ENCODE results near the gene FRS2. TPM values are rescaled to one million over a fixed set of nuclear protein-coding genes. Genes with fewer than 3 reads are reported as not detected.

The FRS2 gene
- total RNA-seq, 1 experiment from 2014 or later = 28.1 TPM

- H3K4me3 Mint-ChIP-seq (ENCODE audit: unreplicated experiment) = no peak overlapping the region
- CTCF ChIA-PET = interaction anchor here (1.4 to 3.9 kb wide), 3 partner anchors 8 to 108 kb away, joined by 3 to 20 read pairs (median 3); partner anchors contain the start of gene FRS2
- no peaks in the 10 kb centered on the region for H3K4me1 Mint-ChIP-seq (ENCODE audit: insufficient read depth, unreplicated experiment)
- H3K27me3 Mint-ChIP-seq (ENCODE audit: insufficient read depth, unreplicated experiment) = no peaks in the 10 kb centered on the region
- TF ChIP-seq CTCF (IDR thresholded peaks at IDR 0.05; ENCODE audit: unreplicated experiment) = no peak
- DNase-seq (ENCODE audit: unreplicated experiment) = no peak
- BruUV-seq (replicated peaks) = no TSS peak
- peaks cover 27% of the 10 kb centered on the region for H3K36me3 Mint-ChIP-seq (ENCODE audit: insufficient read depth, unreplicated experiment)
- intact Hi-C loops (cut with micrococcal nuclease) = no loop called here
- POLR2A ChIA-PET = interaction anchor here (0.7 to 3.7 kb wide), 2 partner anchors 9 to 24 kb away, joined by 4 to 16 read pairs; no protein-coding TSS in a partner anchor
- no peak overlapping the region for H3K27ac Mint-ChIP-seq (ENCODE audit: low read depth, unreplicated experiment)
- H3K9me3 Mint-ChIP-seq (ENCODE audit: unreplicated experiment) = no peaks in the 10 kb centered on the region
These were observed 108.8 kb downstream of the FRS2 start for GRCh38 chr12:69579029-69579428.

- no peaks in the 10 kb centered on the region for H3K4me1 Mint-ChIP-seq (ENCODE audit: insufficient read depth, unreplicated experiment)
- no peak overlapping the region for H3K4me3 Mint-ChIP-seq (ENCODE audit: unreplicated experiment)
- TF ChIP-seq CTCF (IDR thresholded peaks at IDR 0.05; ENCODE audit: unreplicated experiment) = no peak
- BruUV-seq (replicated peaks) = no TSS peak
- CTCF ChIA-PET = interaction anchor here (0.6 to 3.9 kb wide), 4 partner anchors 9 to 223 kb away, joined by 3 to 20 read pairs (median 4); no protein-coding TSS in a partner anchor
- no peak for DNase-seq (ENCODE audit: unreplicated experiment)
- POLR2A ChIA-PET = interaction anchor here (0.8 to 3.7 kb wide), 2 partner anchors 10 to 201 kb away, joined by 4 to 16 read pairs; no protein-coding TSS in a partner anchor
- peaks cover 17% of the 10 kb centered on the region for H3K36me3 Mint-ChIP-seq (ENCODE audit: insufficient read depth, unreplicated experiment)
- H3K27me3 Mint-ChIP-seq (ENCODE audit: insufficient read depth, unreplicated experiment) = no peaks in the 10 kb centered on the region
- H3K27ac Mint-ChIP-seq (ENCODE audit: low read depth, unreplicated experiment) = no peak overlapping the region
- H3K9me3 Mint-ChIP-seq (ENCODE audit: unreplicated experiment) = no peaks in the 10 kb centered on the region
- intact Hi-C loops (cut with micrococcal nuclease) = no loop called here
These were observed 109.9 kb downstream of the FRS2 start for GRCh38 chr12:69580074-69580473.

GRCh38 chr12:69583203-69583602, 113.0 kb downstream of the FRS2 start:
- TF ChIP-seq CTCF (IDR thresholded peaks at IDR 0.05; ENCODE audit: unreplicated experiment) = no peak
- ChIA-PET POLR2A (interaction anchor here (0.6 kb wide), 2 partner anchors 28 to 223 kb away, joined by 3 read pairs; no protein-coding TSS in a partner anchor), CTCF (interaction anchor here (0.6 to 2.0 kb wide), 3 partner anchors 113 to 569 kb away, joined by 3 to 6 read pairs (median 5); partner anchors contain the start of gene FRS2)
- intact Hi-C loops (cut with micrococcal nuclease) = no loop called here
- BruUV-seq (replicated peaks) = no TSS peak
- peaks cover 38% of the 10 kb centered on the region for H3K36me3 Mint-ChIP-seq (ENCODE audit: insufficient read depth, unreplicated experiment)
- DNase-seq (ENCODE audit: unreplicated experiment) = peak; percentile 16
- no peak overlapping the region for H3K4me3 Mint-ChIP-seq (ENCODE audit: unreplicated experiment)
- H3K4me1 Mint-ChIP-seq (ENCODE audit: insufficient read depth, unreplicated experiment) = no peaks in the 10 kb centered on the region
- H3K9me3 Mint-ChIP-seq (ENCODE audit: unreplicated experiment) = no peaks in the 10 kb centered on the region
- no peak overlapping the region for H3K27ac Mint-ChIP-seq (ENCODE audit: low read depth, unreplicated experiment)
- no peaks in the 10 kb centered on the region for H3K27me3 Mint-ChIP-seq (ENCODE audit: insufficient read depth, unreplicated experiment)

- ChIA-PET POLR2A (interaction anchor here (0.6 to 2.2 kb wide), 14 partner anchors 10 to 299 kb away, joined by 3 to 15 read pairs (median 4); partner anchors contain the start of genes FRS2, LRRC10 and RAB3IP), CTCF (interaction anchor here (1.0 to 1.6 kb wide), 3 partner anchors 15 to 196 kb away, joined by 3 to 5 read pairs (median 3); no protein-coding TSS in a partner anchor)
- H3K4me3 Mint-ChIP-seq (ENCODE audit: unreplicated experiment) = peak within 1 kb of the TSS; percentile 99
- H3K4me1 Mint-ChIP-seq (ENCODE audit: insufficient read depth, unreplicated experiment) = no peaks in the 10 kb centered on the region
- BruUV-seq (replicated peaks) = TSS peak; percentile 94
- intact Hi-C loops (cut with micrococcal nuclease) = loop anchor here (1.0 kb wide), 1 partner anchor 228 kb away; no protein-coding TSS in a partner anchor
- peak within 1 kb of the TSS; percentile 95 for H3K27ac Mint-ChIP-seq (ENCODE audit: low read depth, unreplicated experiment)
- peak; percentile 14 for TF ChIP-seq CTCF (IDR thresholded peaks at IDR 0.05; ENCODE audit: unreplicated experiment)
- peak; percentile 94 for DNase-seq (ENCODE audit: unreplicated experiment)
- H3K36me3 Mint-ChIP-seq (ENCODE audit: insufficient read depth, unreplicated experiment) = peaks cover 60% of the 10 kb centered on the region
- H3K27me3 Mint-ChIP-seq (ENCODE audit: insufficient read depth, unreplicated experiment) = no peaks in the 10 kb centered on the region
- H3K9me3 Mint-ChIP-seq (ENCODE audit: unreplicated experiment) = no peaks in the 10 kb centered on the region
These were observed 115.2 kb downstream of the FRS2 start, which contains the start of gene CCT2 for GRCh38 chr12:69585189-69586062. Gene CCT2, plus strand, starts transcription at chr12:69585459. Its CDS starts 63 bp downstream, at chr12:69585522.

Data from MCF 10A (cell line).